PC-9 (cell line): ENCODE measurements around the gene BRD1.

Experiments
- EZH2 ChIP-seq: fragments of 200-600 bp; sonication (generic); IDR thresholded peaks from 2 replicates; pipeline ENCODE4 v1.8.0; 2017; ENCODE audit warnings: antibody characterized with exemption, low read depth
- TF ChIP-seq, protein P1 (sequence below): fragments of 200-600 bp; sonication (generic); conservative IDR thresholded peaks from 2 replicates; pipeline ENCODE4 v1.6.1; 2017; ENCODE audit warnings: mixed run types, antibody characterized with exemption, mild to moderate bottlenecking, moderate library complexity

DNA sequence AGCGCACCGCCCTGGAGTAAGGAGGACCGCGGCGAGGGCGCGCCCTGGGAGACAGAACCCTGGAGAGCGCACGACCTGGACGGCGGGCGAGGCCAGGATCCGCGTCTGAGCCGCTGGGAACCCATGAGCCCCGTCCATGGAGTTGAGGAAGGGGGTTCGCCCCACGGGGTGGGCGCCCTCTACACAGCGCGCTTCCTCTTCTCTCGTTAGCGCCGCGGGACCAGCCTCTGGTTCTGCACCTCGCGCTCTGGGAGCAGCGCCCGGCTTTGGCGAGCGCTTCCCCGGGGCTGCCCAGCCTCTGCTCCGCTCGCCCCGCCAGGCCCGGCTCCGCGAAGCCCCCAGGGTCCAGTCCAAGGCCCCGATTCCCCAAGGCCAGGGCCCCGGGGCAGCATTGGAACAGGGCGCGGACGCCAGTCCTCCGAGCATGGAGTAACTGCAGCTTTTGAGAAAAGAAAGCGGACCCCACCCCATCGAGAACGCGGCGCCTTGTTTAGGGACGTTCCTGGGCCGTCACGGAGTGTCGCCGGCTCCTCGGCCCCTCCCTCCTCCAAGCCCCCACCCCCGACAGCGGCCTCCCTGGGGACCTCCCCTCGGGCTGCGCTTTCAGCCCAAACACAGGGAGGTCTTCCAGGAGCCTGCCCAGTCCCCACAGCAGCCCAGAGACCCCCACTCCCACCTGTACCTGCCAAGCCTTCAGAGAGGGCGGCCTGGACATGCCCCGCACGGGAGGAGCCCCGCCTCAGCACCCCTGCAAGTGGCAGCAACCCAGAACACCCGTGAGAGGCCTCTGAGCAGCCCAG lies 56.2 kb downstream of the BRD1 start:
- TF ChIP-seq, protein P1, sequence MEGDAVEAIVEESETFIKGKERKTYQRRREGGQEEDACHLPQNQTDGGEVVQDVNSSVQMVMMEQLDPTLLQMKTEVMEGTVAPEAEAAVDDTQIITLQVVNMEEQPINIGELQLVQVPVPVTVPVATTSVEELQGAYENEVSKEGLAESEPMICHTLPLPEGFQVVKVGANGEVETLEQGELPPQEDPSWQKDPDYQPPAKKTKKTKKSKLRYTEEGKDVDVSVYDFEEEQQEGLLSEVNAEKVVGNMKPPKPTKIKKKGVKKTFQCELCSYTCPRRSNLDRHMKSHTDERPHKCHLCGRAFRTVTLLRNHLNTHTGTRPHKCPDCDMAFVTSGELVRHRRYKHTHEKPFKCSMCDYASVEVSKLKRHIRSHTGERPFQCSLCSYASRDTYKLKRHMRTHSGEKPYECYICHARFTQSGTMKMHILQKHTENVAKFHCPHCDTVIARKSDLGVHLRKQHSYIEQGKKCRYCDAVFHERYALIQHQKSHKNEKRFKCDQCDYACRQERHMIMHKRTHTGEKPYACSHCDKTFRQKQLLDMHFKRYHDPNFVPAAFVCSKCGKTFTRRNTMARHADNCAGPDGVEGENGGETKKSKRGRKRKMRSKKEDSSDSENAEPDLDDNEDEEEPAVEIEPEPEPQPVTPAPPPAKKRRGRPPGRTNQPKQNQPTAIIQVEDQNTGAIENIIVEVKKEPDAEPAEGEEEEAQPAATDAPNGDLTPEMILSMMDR: no peak
- no peak for TF ChIP-seq EZH2
